HEK293 (cell line): Measurements from ENCODE around the gene QDPR.

Experiments used
- CTCF ChIA-PET: fragments of 350-600 bp; formaldehyde crosslinking; extraction: SDS; loops from one replicate; lab custom pipeline; 2021; ENCODE audit warnings: antibody characterized with exemption; lab: Yijun Ruan, JAX
- POLR2A ChIA-PET: fragments of 300-600 bp; formaldehyde crosslinking; extraction: SDS; loops from one replicate; lab custom pipeline; 2020; ENCODE audit warnings: antibody characterized with exemption, inconsistent platforms; lab: Yijun Ruan, JAX
- H3K27ac ChIP-seq: fragments of 200-500 bp; sonication (Bioruptor generic); 2 replicates; pipeline ENCODE4 v1.5.1; 2014; ENCODE audit warnings: low read depth, low read length, control low read depth, inconsistent platforms; ENCODE audit errors: extremely low read depth
- H3K36me3 ChIP-seq, 2 experiments: fragments of 200-500 bp in 1 of 2; sonication (Bioruptor generic) in 1 of 2; 1 replicate in 1 of 2; 2 replicates in 1 of 2; pipeline ENCODE4 v1.5.1; 2014 to 2017; ENCODE audit warnings: inconsistent platforms in 2 of 2, low read length in 2 of 2; ENCODE audit not compliant: control insufficient read depth in 2 of 2, insufficient read depth in 1 of 2
- H3K4me1 ChIP-seq: fragments of 200-500 bp; sonication (Bioruptor generic); 2 replicates; pipeline ENCODE4 v1.5.1; 2014; ENCODE audit warnings: mild to moderate bottlenecking, low read length, inconsistent platforms; ENCODE audit not compliant: control insufficient read depth, insufficient read depth
- H3K4me3 ChIP-seq: 2 replicates; pipeline ENCODE4 v1.5.1; 2011; ENCODE audit warnings: low read depth, mild to moderate bottlenecking, control low read depth, low read length, moderate library complexity
- H3K9me3 ChIP-seq: fragments of 200-500 bp; sonication (Bioruptor generic); 2 replicates; pipeline ENCODE4 v1.5.1; 2014; ENCODE audit warnings: low read depth, low read length, inconsistent platforms; ENCODE audit not compliant: control insufficient read depth, insufficient read depth
- GLI4 ChIP-seq: fragments of 450-650 bp; formaldehyde crosslinking; IDR thresholded peaks from 2 replicates; pipeline ENCODE4 v1.5.1; 2016; ENCODE audit warnings: missing biosample characterization, missing genetic modification characterization
- GLIS1 ChIP-seq: fragments of 450-650 bp; formaldehyde crosslinking; IDR thresholded peaks from 2 replicates; pipeline ENCODE4 v1.5.1; 2016; ENCODE audit warnings: missing biosample characterization, missing genetic modification characterization
- HOXA7 ChIP-seq: sonication (generic); formaldehyde crosslinking; IDR thresholded peaks from 2 replicates; pipeline ENCODE4 v1.8.1; 2022; ENCODE audit warnings: missing genetic modification reagents, borderline replicate concordance
- ZBTB17 ChIP-seq: fragments of 450-650 bp; formaldehyde crosslinking; IDR thresholded peaks from 2 replicates; pipeline ENCODE4 v1.5.1; 2016; ENCODE audit warnings: missing biosample characterization, missing genetic modification characterization
- ZNF114 ChIP-seq: fragments of 450-650 bp; formaldehyde crosslinking; IDR thresholded peaks from 2 replicates; pipeline ENCODE4 v1.5.0; 2017; ENCODE audit warnings: missing biosample characterization, missing genetic modification characterization
- ZNF146 ChIP-seq: fragments of 450-650 bp; formaldehyde crosslinking; IDR thresholded peaks from 2 replicates; pipeline ENCODE4 v1.5.1; 2016; ENCODE audit warnings: missing biosample characterization, missing genetic modification characterization
- ZNF211 ChIP-seq: fragments of 450-650 bp; formaldehyde crosslinking; IDR thresholded peaks from 2 replicates; pipeline ENCODE4 v1.5.1; 2016; ENCODE audit warnings: low read depth, missing biosample characterization, missing genetic modification characterization
- ZNF274 ChIP-seq, 2 experiments: fragments of 200-500 bp in 1 of 2; fragments of 450-650 bp in 1 of 2; sonication (Bioruptor generic) in 1 of 2; formaldehyde crosslinking in 1 of 2; IDR thresholded peaks; 2 replicates each; pipeline versions ENCODE4 v1.5.1 to v1.6.1; 2014 to 2016; ENCODE audit warnings: borderline replicate concordance in 1 of 2, inconsistent platforms in 1 of 2, low read length in 1 of 2, missing biosample characterization in 1 of 2, missing genetic modification characterization in 1 of 2
- ZNF37A ChIP-seq: fragments of 450-650 bp; IDR thresholded peaks from 2 replicates; pipeline ENCODE4 v1.5.1; 2018; ENCODE audit warnings: missing biosample characterization, missing genetic modification characterization
- ZNF391 ChIP-seq: fragments of 450-650 bp; formaldehyde crosslinking; IDR thresholded peaks from 2 replicates; pipeline ENCODE4 v1.5.1; 2016; ENCODE audit warnings: low read depth, missing biosample characterization, missing genetic modification characterization, borderline replicate concordance
- ZNF423 ChIP-seq: fragments of 450-650 bp; formaldehyde crosslinking; IDR thresholded peaks from 2 replicates; pipeline ENCODE4 v1.5.1; 2016; ENCODE audit warnings: missing biosample characterization, missing genetic modification characterization
- ZNF510 ChIP-seq: fragments of 450-650 bp; formaldehyde crosslinking; IDR thresholded peaks from 2 replicates; pipeline ENCODE4 v1.5.1; 2018; ENCODE audit warnings: mild to moderate bottlenecking, missing genetic modification characterization, missing biosample characterization; ENCODE audit not compliant: insufficient replicate concordance
- ZNF514 ChIP-seq: fragments of 450-650 bp; formaldehyde crosslinking; IDR thresholded peaks from 2 replicates; pipeline ENCODE4 v1.5.1; 2016; ENCODE audit warnings: missing biosample characterization, missing genetic modification characterization
- ZNF621 ChIP-seq: fragments of 450-650 bp; formaldehyde crosslinking; IDR thresholded peaks from 2 replicates; pipeline ENCODE4 v1.5.1; 2017; ENCODE audit warnings: missing biosample characterization, missing genetic modification characterization
- ZNF654 ChIP-seq: fragments of 450-650 bp; formaldehyde crosslinking; IDR thresholded peaks from 2 replicates; pipeline ENCODE4 v1.5.1; 2016; ENCODE audit warnings: low read depth, missing biosample characterization, missing genetic modification characterization
- ZSCAN30 ChIP-seq: fragments of 450-650 bp; IDR thresholded peaks from 2 replicates; pipeline ENCODE4 v1.5.1; 2018; ENCODE audit warnings: missing biosample characterization, mild to moderate bottlenecking, missing genetic modification characterization, moderate library complexity
- TF ChIP-seq, protein P1 (sequence below): fragments of 450-650 bp; formaldehyde crosslinking; IDR thresholded peaks from 2 replicates; pipeline ENCODE4 v1.5.1; 2016; ENCODE audit warnings: missing biosample characterization, missing genetic modification characterization
- TF ChIP-seq, protein P2 (sequence below): fragments of 450-650 bp; formaldehyde crosslinking; IDR thresholded peaks from 2 replicates; pipeline ENCODE4 v1.5.1; 2017; ENCODE audit warnings: missing biosample characterization, missing genetic modification characterization
- TF ChIP-seq, protein P3 (sequence below): sonication (generic); formaldehyde crosslinking; IDR thresholded peaks from 2 replicates; pipeline ENCODE4 v1.8.1; 2022; ENCODE audit warnings: mild to moderate bottlenecking, moderate library complexity, missing genetic modification reagents
- TF ChIP-seq, protein P4 (sequence below): fragments of 450-650 bp; formaldehyde crosslinking; IDR thresholded peaks from 2 replicates; pipeline ENCODE4 v1.5.1; 2016; ENCODE audit warnings: missing biosample characterization, missing genetic modification characterization
- TF ChIP-seq, protein P5 (sequence below): fragments of 450-650 bp; formaldehyde crosslinking; IDR thresholded peaks from 2 replicates; pipeline ENCODE4 v1.5.1; 2016; ENCODE audit warnings: missing biosample characterization, missing genetic modification characterization
- TF ChIP-seq, protein P6 (sequence below): fragments of 450-650 bp; formaldehyde crosslinking; IDR thresholded peaks from 2 replicates; pipeline ENCODE4; 2016; ENCODE audit warnings: missing biosample characterization, missing genetic modification characterization
- TF ChIP-seq, protein P7 (sequence below): fragments of 450-650 bp; formaldehyde crosslinking; IDR thresholded peaks from 2 replicates; pipeline ENCODE4 v1.5.1; 2016; ENCODE audit warnings: missing biosample characterization, missing genetic modification characterization, borderline replicate concordance

Gene QDPR

DNA sequence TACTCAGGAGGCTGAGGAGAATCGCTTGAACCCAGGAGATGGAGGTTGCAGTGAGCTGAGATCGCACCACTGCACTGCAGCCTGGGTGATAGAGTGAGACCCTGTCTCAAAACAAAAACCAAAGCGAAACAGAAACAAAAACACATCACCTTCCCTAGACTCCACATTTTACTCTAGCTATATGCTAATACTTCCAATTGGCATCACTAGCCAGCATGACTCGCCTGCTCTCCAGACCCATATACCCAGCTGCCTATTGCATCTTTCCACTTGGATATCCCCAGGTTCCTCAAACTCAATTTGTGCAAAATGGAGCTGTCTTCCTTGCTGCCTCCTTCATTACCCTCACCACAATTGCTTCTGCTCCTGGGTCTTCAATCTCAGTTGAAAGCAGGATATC, 42.7 kb upstream of the QDPR start:
- ChIA-PET POLR2A (no interaction called here), CTCF (no interaction called here)
- no peaks in the 10 kb centered on the region for H3K4me1 ChIP-seq
- H3K9me3 ChIP-seq, result no peaks in the 10 kb centered on the region
- TF ChIP-seq ZNF510 (tag by site-specific recombination) (no peak), ZSCAN30 (no peak), ZNF37A (tag by site-specific recombination) (no peak), ZBTB17 (tag by site-specific recombination) (no peak), ZNF114 (tag by site-specific recombination) (no peak), ZNF514 (no peak), ZNF391 (tag by site-specific recombination) (no peak), ZNF211 (tag by site-specific recombination) (no peak), ZNF621 (tag by site-specific recombination) (no peak), ZNF654 (tag by site-specific recombination) (no peak)
- TF ChIP-seq, protein P1, sequence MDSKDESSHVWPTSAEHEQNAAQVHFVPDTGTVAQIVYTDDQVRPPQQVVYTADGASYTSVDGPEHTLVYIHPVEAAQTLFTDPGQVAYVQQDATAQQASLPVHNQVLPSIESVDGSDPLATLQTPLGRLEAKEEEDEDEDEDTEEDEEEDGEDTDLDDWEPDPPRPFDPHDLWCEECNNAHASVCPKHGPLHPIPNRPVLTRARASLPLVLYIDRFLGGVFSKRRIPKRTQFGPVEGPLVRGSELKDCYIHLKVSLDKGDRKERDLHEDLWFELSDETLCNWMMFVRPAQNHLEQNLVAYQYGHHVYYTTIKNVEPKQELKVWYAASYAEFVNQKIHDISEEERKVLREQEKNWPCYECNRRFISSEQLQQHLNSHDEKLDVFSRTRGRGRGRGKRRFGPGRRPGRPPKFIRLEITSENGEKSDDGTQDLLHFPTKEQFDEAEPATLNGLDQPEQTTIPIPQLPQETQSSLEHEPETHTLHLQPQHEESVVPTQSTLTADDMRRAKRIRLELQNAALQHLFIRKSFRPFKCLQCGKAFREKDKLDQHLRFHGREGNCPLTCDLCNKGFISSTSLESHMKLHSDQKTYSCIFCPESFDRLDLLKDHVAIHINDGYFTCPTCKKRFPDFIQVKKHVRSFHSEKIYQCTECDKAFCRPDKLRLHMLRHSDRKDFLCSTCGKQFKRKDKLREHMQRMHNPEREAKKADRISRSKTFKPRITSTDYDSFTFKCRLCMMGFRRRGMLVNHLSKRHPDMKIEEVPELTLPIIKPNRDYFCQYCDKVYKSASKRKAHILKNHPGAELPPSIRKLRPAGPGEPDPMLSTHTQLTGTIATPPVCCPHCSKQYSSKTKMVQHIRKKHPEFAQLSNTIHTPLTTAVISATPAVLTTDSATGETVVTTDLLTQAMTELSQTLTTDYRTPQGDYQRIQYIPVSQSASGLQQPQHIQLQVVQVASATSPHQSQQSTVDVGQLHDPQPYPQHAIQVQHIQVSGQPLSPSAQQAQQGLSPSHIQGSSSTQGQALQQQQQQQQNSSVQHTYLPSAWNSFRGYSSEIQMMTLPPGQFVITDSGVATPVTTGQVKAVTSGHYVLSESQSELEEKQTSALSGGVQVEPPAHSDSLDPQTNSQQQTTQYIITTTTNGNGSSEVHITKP (tag by site-specific recombination), result no peak
- TF ChIP-seq, protein P2, sequence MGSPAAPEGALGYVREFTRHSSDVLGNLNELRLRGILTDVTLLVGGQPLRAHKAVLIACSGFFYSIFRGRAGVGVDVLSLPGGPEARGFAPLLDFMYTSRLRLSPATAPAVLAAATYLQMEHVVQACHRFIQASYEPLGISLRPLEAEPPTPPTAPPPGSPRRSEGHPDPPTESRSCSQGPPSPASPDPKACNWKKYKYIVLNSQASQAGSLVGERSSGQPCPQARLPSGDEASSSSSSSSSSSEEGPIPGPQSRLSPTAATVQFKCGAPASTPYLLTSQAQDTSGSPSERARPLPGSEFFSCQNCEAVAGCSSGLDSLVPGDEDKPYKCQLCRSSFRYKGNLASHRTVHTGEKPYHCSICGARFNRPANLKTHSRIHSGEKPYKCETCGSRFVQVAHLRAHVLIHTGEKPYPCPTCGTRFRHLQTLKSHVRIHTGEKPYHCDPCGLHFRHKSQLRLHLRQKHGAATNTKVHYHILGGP (tag by site-specific recombination), result no peak
- TF ChIP-seq, protein P3, sequence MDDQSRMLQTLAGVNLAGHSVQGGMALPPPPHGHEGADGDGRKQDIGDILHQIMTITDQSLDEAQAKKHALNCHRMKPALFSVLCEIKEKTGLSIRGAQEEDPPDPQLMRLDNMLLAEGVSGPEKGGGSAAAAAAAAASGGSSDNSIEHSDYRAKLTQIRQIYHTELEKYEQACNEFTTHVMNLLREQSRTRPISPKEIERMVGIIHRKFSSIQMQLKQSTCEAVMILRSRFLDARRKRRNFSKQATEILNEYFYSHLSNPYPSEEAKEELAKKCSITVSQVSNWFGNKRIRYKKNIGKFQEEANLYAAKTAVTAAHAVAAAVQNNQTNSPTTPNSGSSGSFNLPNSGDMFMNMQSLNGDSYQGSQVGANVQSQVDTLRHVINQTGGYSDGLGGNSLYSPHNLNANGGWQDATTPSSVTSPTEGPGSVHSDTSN, result no peak
- no peak overlapping the region for H3K4me3 ChIP-seq
- no peak overlapping the region for H3K27ac ChIP-seq
- H3K36me3 ChIP-seq, result no peaks in the 10 kb centered on the region

DNA sequence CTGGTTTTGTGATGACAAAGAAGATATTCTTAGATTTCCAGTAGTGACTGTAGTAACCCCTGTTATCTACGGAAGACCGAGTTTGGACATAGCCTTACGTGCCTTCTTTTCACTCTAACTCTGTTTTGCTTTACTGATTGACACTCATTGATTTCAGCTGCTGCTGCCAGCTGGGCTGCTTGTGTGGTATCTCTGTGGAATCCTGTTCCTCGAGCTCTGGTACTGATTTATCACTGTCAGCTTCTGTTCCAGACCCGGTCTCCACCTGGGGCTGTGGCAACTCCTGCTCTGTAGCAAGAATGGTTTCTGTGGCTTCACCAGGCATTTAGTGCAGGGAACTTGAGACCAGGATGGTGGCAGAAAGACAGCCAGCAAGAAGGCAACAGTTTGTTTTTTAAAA, 40.5 kb upstream of the QDPR start:
- ChIA-PET CTCF (interaction anchor here (0.7 kb wide), 2 partner anchors 269 to 1669 kb away, joined by 3 read pairs; no protein-coding TSS in a partner anchor), POLR2A (no interaction called here)
- no peak for TF ChIP-seq HOXA7
- no peak for TF ChIP-seq ZNF274 (IDR thresholded peaks at IDR 0.05; ENCODE audit: low read length)
- no peak for TF ChIP-seq ZNF274 (tag by site-specific recombination; IDR thresholded peaks at IDR 0.05; ENCODE audit: borderline replicate concordance)
- TF ChIP-seq, protein P4, sequence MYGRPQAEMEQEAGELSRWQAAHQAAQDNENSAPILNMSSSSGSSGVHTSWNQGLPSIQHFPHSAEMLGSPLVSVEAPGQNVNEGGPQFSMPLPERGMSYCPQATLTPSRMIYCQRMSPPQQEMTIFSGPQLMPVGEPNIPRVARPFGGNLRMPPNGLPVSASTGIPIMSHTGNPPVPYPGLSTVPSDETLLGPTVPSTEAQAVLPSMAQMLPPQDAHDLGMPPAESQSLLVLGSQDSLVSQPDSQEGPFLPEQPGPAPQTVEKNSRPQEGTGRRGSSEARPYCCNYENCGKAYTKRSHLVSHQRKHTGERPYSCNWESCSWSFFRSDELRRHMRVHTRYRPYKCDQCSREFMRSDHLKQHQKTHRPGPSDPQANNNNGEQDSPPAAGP (tag by site-specific recombination), result no peak
- no peak for TF ChIP-seq ZNF114 (tag by site-specific recombination)
- TF ChIP-seq, protein P5, sequence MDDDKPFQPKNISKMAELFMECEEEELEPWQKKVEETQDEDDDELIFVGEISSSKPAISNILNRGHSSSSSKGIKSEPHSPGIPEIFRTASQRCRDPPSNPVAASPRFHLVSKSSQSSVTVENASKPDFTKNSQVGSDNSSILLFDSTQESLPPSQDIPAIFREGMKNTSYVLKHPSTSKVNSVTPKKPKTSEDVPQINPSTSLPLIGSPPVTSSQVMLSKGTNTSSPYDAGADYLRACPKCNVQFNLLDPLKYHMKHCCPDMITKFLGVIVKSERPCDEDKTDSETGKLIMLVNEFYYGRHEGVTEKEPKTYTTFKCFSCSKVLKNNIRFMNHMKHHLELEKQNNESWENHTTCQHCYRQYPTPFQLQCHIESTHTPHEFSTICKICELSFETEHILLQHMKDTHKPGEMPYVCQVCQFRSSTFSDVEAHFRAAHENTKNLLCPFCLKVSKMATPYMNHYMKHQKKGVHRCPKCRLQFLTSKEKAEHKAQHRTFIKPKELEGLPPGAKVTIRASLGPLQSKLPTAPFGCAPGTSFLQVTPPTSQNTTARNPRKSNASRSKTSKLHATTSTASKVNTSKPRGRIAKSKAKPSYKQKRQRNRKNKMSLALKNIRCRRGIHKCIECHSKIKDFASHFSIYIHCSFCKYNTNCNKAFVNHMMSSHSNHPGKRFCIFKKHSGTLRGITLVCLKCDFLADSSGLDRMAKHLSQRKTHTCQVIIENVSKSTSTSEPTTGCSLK (tag by site-specific recombination), result no peak
- no peak for TF ChIP-seq ZNF146 (tag by site-specific recombination)
- TF ChIP-seq GLI4 (tag by site-specific recombination), result no peak
- TF ChIP-seq, protein P6, sequence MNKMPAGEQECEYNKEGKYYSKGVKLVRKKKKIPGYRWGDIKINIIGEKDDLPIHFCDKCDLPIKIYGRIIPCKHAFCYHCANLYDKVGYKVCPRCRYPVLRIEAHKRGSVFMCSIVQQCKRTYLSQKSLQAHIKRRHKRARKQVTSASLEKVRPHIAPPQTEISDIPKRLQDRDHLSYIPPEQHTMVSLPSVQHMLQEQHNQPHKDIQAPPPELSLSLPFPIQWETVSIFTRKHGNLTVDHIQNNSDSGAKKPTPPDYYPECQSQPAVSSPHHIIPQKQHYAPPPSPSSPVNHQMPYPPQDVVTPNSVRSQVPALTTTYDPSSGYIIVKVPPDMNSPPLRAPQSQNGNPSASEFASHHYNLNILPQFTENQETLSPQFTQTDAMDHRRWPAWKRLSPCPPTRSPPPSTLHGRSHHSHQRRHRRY, result no peak
- TF ChIP-seq, protein P7, sequence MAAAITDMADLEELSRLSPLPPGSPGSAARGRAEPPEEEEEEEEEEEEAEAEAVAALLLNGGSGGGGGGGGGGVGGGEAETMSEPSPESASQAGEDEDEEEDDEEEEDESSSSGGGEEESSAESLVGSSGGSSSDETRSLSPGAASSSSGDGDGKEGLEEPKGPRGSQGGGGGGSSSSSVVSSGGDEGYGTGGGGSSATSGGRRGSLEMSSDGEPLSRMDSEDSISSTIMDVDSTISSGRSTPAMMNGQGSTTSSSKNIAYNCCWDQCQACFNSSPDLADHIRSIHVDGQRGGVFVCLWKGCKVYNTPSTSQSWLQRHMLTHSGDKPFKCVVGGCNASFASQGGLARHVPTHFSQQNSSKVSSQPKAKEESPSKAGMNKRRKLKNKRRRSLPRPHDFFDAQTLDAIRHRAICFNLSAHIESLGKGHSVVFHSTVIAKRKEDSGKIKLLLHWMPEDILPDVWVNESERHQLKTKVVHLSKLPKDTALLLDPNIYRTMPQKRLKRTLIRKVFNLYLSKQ (tag by site-specific recombination), result no peak
- no peak for TF ChIP-seq GLIS1 (tag by site-specific recombination)
- no peak for TF ChIP-seq ZNF423 (tag by site-specific recombination)

More for the DNA sequence above, 40.5 kb upstream of the QDPR start:
- Histone ChIP-seq H3K9me3 (no peaks in the 10 kb centered on the region), H3K36me3 (no peaks in the 10 kb centered on the region), H3K27ac (no peak overlapping the region), H3K4me1 (no peaks in the 10 kb centered on the region), H3K4me3 (no peak overlapping the region)
